GM23338 (cell line): Measurements from ENCODE around the gene PHF24. TPM values are rescaled to one million over a fixed set of nuclear protein-coding genes. Genes with fewer than 3 reads are reported as not detected.

Experiments
- ATAC-seq: fragments of 200-7000 bp; cut with Tn5 transposase; 3 replicates; pipeline ENCODE4 v1.9.1; 2020
- DNase-seq: peaks from one replicate; pipeline ENCODE4 v3.0.0-alpha.2; 2015; ENCODE audit warnings: low spot score
- H2AFZ ChIP-seq: fragments of 200-600 bp; sonication (generic); 2 replicates; pipeline ENCODE4 v1.8.0; 2016; ENCODE audit warnings: antibody characterized with exemption, mild to moderate bottlenecking, moderate library complexity
- H3F3A ChIP-seq: fragments of 200-600 bp; sonication (generic); replicated peaks from 2 replicates; pipeline ENCODE4 v1.8.0; 2017; ENCODE audit warnings: antibody characterized with exemption, mixed run types, low read depth
- H3K27ac ChIP-seq: fragments of 200-600 bp; sonication (generic); 2 replicates; pipeline ENCODE4 v1.6.1; 2016; ENCODE audit warnings: low read depth
- H3K27me3 ChIP-seq: fragments of 200-600 bp; sonication (generic); 2 replicates; pipeline ENCODE4 v1.8.0; 2016; ENCODE audit warnings: mild to moderate bottlenecking, mixed run types, moderate library complexity; ENCODE audit not compliant: insufficient read depth
- H3K36me3 ChIP-seq: fragments of 200-600 bp; sonication (generic); 2 replicates; pipeline ENCODE4 v1.8.0; 2016; ENCODE audit warnings: mild to moderate bottlenecking; ENCODE audit not compliant: insufficient read depth
- H3K4me1 ChIP-seq: fragments of 200-600 bp; sonication (generic); 2 replicates; pipeline ENCODE4 v1.8.0; 2016; ENCODE audit warnings: mild to moderate bottlenecking, moderate library complexity; ENCODE audit not compliant: insufficient read depth
- H3K4me2 ChIP-seq: fragments of 200-600 bp; sonication (generic); 2 replicates; pipeline ENCODE4 v1.7.1; 2017; ENCODE audit warnings: mixed run types
- H3K4me3 ChIP-seq: fragments of 200-600 bp; sonication (generic); 2 replicates; pipeline ENCODE4 v1.6.1; 2016; ENCODE audit warnings: mixed run types
- H3K79me2 ChIP-seq: fragments of 200-600 bp; sonication (generic); replicated peaks from 2 replicates; pipeline ENCODE4 v1.8.0; 2017; ENCODE audit warnings: mild to moderate bottlenecking; ENCODE audit not compliant: insufficient read depth
- H3K9me2 ChIP-seq: fragments of 200-600 bp; sonication (generic); 2 replicates; pipeline ENCODE4 v1.8.0; 2017; ENCODE audit not compliant: insufficient read depth
- H4K20me1 ChIP-seq: fragments of 200-600 bp; sonication (generic); replicated peaks from 2 replicates; pipeline ENCODE4 v1.8.0; 2017; ENCODE audit warnings: mild to moderate bottlenecking; ENCODE audit not compliant: insufficient read depth
- H3K27ac Mint-ChIP-seq: 2 replicates; pipeline ENCODE4 v1.8.0; 2020; ENCODE audit warnings: inconsistent platforms, mild to moderate bottlenecking, moderate library complexity, mixed read lengths
- H3K27me3 Mint-ChIP-seq: 3 replicates; pipeline ENCODE4 v1.8.0; 2022; ENCODE audit warnings: low read depth, mild to moderate bottlenecking, moderate library complexity, mixed read lengths, inconsistent platforms; ENCODE audit not compliant: insufficient read depth, poor library complexity
- H3K36me3 Mint-ChIP-seq: 3 replicates; pipeline ENCODE4 v1.8.0; 2021; ENCODE audit warnings: low read depth, mild to moderate bottlenecking, inconsistent platforms, moderate library complexity, mixed read lengths
- H3K4me1 Mint-ChIP-seq: 3 replicates; pipeline ENCODE4 v1.8.0; 2020; ENCODE audit warnings: mild to moderate bottlenecking, inconsistent platforms, mixed read lengths
- H3K4me3 Mint-ChIP-seq: 3 replicates; pipeline ENCODE4 v1.8.0; 2021; ENCODE audit warnings: moderate library complexity, mild to moderate bottlenecking, inconsistent platforms, mixed read lengths
- H3K9me3 Mint-ChIP-seq: 3 replicates; pipeline ENCODE4 v1.8.0; 2020; ENCODE audit warnings: moderate library complexity, mild to moderate bottlenecking, inconsistent platforms, mixed read lengths
- CREB1 ChIP-seq: fragments of 250-450 bp; sonication (Bioruptor Pico); IDR thresholded peaks from 2 replicates; pipeline ENCODE4 v1.5.0; 2020; ENCODE audit warnings: low read depth, mild to moderate bottlenecking, moderate library complexity
- NANOG ChIP-seq: IDR thresholded peaks from 2 replicates; pipeline ENCODE4 v1.6.1; 2016; ENCODE audit warnings: antibody characterized with exemption, borderline replicate concordance
- POLR2AphosphoS5 ChIP-seq: IDR thresholded peaks from 2 replicates; pipeline ENCODE4 v1.6.1; 2016; ENCODE audit warnings: antibody characterized with exemption, low read depth
- STAT1 ChIP-seq: IDR thresholded peaks from one replicate; pipeline ENCODE4 v1.6.1; 2016; ENCODE audit warnings: antibody characterized with exemption; ENCODE audit not compliant: unreplicated experiment
- ZNF331 ChIP-seq: fragments of 250-450 bp; sonication (Bioruptor Pico); IDR thresholded peaks from 2 replicates; pipeline ENCODE4 v1.5.0; 2020; ENCODE audit warnings: low read depth, mild to moderate bottlenecking, moderate library complexity
- polyA plus RNA-seq: library from polyadenylated mRNA; unstranded; fragments of >200 nt; fragmentation: Nextera tagmentation; extraction: Ambion mirVana; gene quantifications from 2 replicates; pipeline ENCODE4 v1.2.1, GENCODE V29; 2016
- total RNA-seq: library from RNA; depleted of rRNA; stranded (reverse); fragments of >200 nt; shearing (Covaris generic); gene quantifications from 2 replicates; pipeline ENCODE4 v1.2.3, GENCODE V29; 2014
- TF ChIP-seq, protein P1 (sequence below): IDR thresholded peaks from 2 replicates; pipeline ENCODE4 v1.6.1; 2016; ENCODE audit warnings: antibody characterized with exemption

PHF24 gene
- total and polyA plus RNA-seq, 2 experiments from 2014 or later: 0.05 to 0.14 TPM

DNA sequence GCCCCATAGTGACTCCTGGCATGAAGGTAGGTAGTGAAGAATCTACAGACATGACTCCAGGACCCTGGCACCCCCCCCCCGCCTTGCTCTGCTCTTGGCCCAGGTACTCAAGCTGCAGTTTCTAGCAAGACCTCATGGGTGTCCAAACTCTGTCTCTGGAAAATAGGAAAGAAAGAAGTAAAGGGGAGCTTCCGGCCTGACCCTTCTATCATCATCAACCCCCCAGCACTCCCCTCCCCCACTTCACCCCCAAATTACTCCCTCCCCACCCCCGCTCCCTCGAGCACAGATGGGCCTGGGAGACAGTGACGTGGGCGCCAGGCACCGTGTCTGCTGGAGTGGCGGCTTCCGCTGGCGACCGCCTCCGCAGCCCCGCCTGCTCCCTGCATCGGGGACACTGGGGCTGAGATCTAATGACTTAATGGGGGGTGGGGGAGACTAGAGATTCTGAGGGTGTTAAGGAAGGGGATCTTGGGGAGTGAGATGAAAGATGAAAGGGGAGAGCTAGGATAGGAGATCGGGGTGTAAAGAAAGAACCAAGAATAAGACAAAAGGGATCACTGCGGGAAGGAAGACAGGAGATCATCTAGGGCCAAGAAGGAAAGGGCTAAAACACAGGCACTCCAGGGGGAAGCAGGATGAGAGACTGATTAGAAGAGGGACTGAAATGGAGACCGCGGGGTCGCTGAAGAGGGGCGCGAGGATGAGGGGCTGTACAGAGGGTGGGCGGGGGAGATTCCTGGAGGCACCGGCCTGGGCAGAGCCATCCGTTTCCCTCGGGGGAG lies 30.3 kb downstream of the PHF24 start:
- H3K27me3 Mint-ChIP-seq: peaks cover 15% of the 10 kb centered on the region
- peak; percentile 2 for ATAC-seq
- H3K4me1 ChIP-seq: peaks cover 40% of the 10 kb centered on the region
- H3K4me1 Mint-ChIP-seq: peaks cover 53% of the 10 kb centered on the region
- H2AFZ ChIP-seq: peak overlapping the region; percentile 5
- no peaks in the 10 kb centered on the region; the same call in 1 of the 2 replicates for H3F3A ChIP-seq
- DNase-seq: peak; percentile 73
- no peaks in the 10 kb centered on the region for H4K20me1 ChIP-seq
- H3K27ac Mint-ChIP-seq: peak overlapping the region; percentile 94
- peaks cover 5% of the 10 kb centered on the region; the same call in 1 of the 2 replicates for H3K79me2 ChIP-seq
- no peaks in the 10 kb centered on the region for H3K36me3 ChIP-seq
- peak overlapping the region; percentile 96 for H3K4me2 ChIP-seq
- 0 out of 2 replicates have a peak, but pooled peaks cover 3% of the 10 kb centered on the region for H3K9me2 ChIP-seq
- peak; percentile 35; the same call in 1 of the 2 replicates for TF ChIP-seq POLR2AphosphoS5
- TF ChIP-seq ZNF331 (CRISPR knock-in tag): no peak
- TF ChIP-seq CREB1 (CRISPR knock-in tag): peak; percentile 42; the same call in 1 of the 2 replicates
- no peaks in the 10 kb centered on the region; the same call in 1 of the 3 replicates for H3K9me3 Mint-ChIP-seq
- H3K4me3 ChIP-seq: peak overlapping the region; percentile 70
- H3K4me3 Mint-ChIP-seq: peak overlapping the region; percentile 88
- H3K36me3 Mint-ChIP-seq: peaks cover 13% of the 10 kb centered on the region
- no peaks in the 10 kb centered on the region for H3K27me3 ChIP-seq
- peak overlapping the region; percentile 92 for H3K27ac ChIP-seq

- peak within 1 kb of the TSS; percentile 96 for H3K4me2 ChIP-seq
- peaks cover 49% of the 10 kb centered on the region for H3K4me1 ChIP-seq
- H3F3A ChIP-seq: no peaks in the 10 kb centered on the region; the same call in none of the 2 replicates
- Mint-ChIP-seq H3K4me3 (peak within 1 kb of the TSS; percentile 88), H3K27ac (peak within 1 kb of the TSS; percentile 97), H3K36me3 (peaks cover 16% of the 10 kb centered on the region), H3K4me1 (peaks cover 62% of the 10 kb centered on the region), H3K27me3 (peaks cover 14% of the 10 kb centered on the region), H3K9me3 (no peaks in the 10 kb centered on the region; the same call in 1 of the 3 replicates)
- ATAC-seq: peak; percentile 73
- no peak for TF ChIP-seq ZNF331 (CRISPR knock-in tag)
- TF ChIP-seq NANOG: no peak
- peak; percentile 41; the same call in 1 of the 2 replicates for TF ChIP-seq POLR2AphosphoS5
- TF ChIP-seq, protein P1, sequence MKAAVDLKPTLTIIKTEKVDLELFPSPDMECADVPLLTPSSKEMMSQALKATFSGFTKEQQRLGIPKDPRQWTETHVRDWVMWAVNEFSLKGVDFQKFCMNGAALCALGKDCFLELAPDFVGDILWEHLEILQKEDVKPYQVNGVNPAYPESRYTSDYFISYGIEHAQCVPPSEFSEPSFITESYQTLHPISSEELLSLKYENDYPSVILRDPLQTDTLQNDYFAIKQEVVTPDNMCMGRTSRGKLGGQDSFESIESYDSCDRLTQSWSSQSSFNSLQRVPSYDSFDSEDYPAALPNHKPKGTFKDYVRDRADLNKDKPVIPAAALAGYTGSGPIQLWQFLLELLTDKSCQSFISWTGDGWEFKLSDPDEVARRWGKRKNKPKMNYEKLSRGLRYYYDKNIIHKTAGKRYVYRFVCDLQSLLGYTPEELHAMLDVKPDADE: 0 out of 2 replicates have a peak, but pooled peaks have one; percentile 33
- no peak for TF ChIP-seq STAT1
- peak; percentile 89 for TF ChIP-seq CREB1 (CRISPR knock-in tag)
- peak within 1 kb of the TSS; percentile 85 for H3K4me3 ChIP-seq
- peaks cover 5% of the 10 kb centered on the region; the same call in 1 of the 2 replicates for H3K79me2 ChIP-seq
- peak within 1 kb of the TSS; percentile 5 for H2AFZ ChIP-seq
- no peaks in the 10 kb centered on the region for H3K36me3 ChIP-seq
- peak within 1 kb of the TSS; percentile 92 for H3K27ac ChIP-seq
- no peaks in the 10 kb centered on the region for H3K27me3 ChIP-seq
- 0 out of 2 replicates have a peak, but pooled peaks cover 2% of the 10 kb centered on the region for H3K9me2 ChIP-seq
- H4K20me1 ChIP-seq: no peaks in the 10 kb centered on the region
- peak; percentile 99 for DNase-seq
These were observed 31.2 kb downstream of the PHF24 start, which contains the start of gene DNAJB5 for GRCh38 chr9:34989003-34989945. DNAJB5 (plus strand) TSS chr9:34989745; CDS start chr9:34990631, 886 bp downstream.
